SK-N-MC (cell line): ENCODE results near the gene FAM110A.

Experiments used
- EZH2 ChIP-seq: fragments of 200-600 bp; sonication (generic); IDR thresholded peaks from one replicate; pipeline ENCODE4 v1.6.1; 2017; ENCODE audit warnings: antibody characterized with exemption
- FOXP2 ChIP-seq: optimal IDR thresholded peaks from 2 replicates; pipeline ENCODE3; 2011; ENCODE audit warnings: mild to moderate bottlenecking, moderate library complexity; ENCODE audit not compliant: insufficient read depth; ENCODE audit errors: extremely low read length, control extremely low read depth
- POLR2AphosphoS5 ChIP-seq: IDR thresholded peaks from 2 replicates; pipeline ENCODE4 v1.6.1; 2012; ENCODE audit warnings: mild to moderate bottlenecking, low read depth, low read length, borderline replicate concordance

- TF ChIP-seq EZH2 (no peak), POLR2AphosphoS5 (no peak), FOXP2 (no peak)
Observed at GRCh38 chr20:870758-871157, 37.2 kb downstream of the FAM110A start.
